ENCODE data around the gene BCR.
A peak's percentile ranks its signal among the peaks of the same experiment; 100 is the strongest.

The BCR gene

GRCh38 chr22:23245045-23245798, 64.9 kb downstream of the BCR start:
- DNase-seq (ENCODE audit: low read depth), result no peak

GRCh38 chr22:23245799-23246136, 65.5 kb downstream of the BCR start:
- DNase-seq (ENCODE audit: low read depth), result no peak

- no peak for DNase-seq (ENCODE audit: low read depth)
These were observed 66.9 kb downstream of the BCR start for GRCh38 chr22:23246982-23247766.

DNA sequence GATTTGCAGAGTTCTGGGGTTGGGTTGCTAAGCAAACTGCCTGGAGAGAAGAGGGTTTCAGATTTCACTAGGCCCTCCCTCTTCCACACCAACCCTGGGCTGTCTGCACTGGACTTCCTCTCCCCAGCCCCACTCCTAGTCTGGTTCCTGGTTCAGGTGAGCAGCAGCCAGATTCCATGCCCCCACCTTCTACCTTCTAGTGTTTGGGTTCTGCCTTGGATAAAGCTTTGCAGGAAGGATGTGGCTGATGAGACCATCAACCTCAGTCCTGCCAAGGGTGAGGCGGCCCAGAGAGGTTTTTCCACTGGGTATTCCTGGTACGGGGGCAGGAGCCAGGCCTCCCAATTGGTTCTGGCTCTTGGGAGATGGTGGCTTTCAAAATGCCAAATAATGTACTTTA, 68.3 kb downstream of the BCR start:
- DNase-seq (ENCODE audit: low read depth), result no peak

GRCh38 chr22:23250056-23250784, 69.9 kb downstream of the BCR start:
- DNase-seq (ENCODE audit: low read depth), result no peak

GRCh38 chr22:23250785-23251363, 70.6 kb downstream of the BCR start:
- no peak for DNase-seq (ENCODE audit: low read depth)

- DNase-seq (ENCODE audit: low read depth), result peak; percentile 14
These were observed 71.3 kb downstream of the BCR start for GRCh38 chr22:23251445-23252093.

DNA sequence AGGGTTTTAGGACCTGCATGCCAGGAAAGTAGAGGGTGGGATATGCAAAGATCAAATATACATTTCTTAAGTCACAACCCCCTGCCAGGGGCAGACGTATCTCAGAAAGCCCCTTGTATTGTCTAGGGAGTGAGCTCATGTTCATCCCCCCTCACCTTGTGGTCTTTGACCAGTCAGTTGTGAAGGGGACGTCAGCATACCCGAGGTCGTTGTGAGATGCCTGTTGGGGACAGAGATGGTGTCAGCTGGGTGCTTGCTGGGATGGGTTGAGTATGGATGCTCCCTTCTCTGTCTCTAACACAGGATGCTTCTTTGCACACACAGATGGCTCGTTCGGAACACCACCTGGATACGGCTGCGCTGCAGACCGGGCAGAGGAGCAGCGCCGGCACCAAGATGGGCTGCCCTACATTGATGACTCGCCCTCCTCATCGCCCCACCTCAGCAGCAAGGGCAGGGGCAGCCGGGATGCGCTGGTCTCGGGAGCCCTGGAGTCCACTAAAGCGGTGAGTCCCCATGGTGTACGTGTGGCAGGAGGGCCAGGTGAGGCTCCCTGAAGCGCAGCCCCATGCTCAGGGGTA, 73.3 kb downstream of the BCR start:
- no peak for DNase-seq (ENCODE audit: low read depth)

GRCh38 chr22:23255506-23256170, 75.3 kb downstream of the BCR start:
- DNase-seq (ENCODE audit: low read depth), result no peak

DNA sequence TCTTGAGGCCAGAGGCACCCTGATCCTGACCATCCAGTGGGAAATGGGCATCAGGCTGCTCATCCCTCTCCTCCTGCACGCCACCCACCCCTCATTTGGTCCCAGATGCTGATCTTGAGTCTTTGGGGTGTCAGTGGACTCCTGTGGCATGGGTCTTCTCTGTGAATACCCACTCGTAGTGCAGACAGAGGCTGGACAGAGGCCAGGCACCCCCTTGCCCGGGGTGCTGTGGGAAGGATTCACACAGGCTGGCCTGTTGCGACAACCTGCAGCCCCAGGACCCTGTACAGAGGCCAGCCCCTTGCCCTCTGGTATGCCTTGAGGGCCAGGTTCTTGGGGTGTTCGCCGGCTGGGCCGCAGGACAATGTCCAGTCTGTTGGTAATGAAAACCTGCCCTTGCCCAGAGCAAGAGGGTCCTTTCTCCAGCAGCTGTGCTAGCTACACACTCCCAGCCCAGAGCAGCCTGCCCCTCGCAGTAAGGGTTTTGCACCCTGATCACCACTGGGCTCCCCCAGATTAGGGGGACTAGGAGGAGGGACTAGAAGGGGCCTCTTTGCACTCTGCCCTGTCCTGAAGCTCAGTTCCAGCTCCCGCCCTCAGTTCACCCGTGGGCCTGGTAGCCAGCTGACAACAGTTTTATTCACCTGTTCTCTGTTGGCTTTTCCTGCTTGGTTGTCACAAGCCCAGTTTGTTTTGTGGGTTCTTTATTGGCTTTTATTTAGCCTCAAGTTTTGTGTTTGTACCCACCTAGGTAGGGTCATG, 76.0 kb downstream of the BCR start:
- no peak for DNase-seq (ENCODE audit: low read depth)

GRCh38 chr22:23256986-23257888, 76.9 kb downstream of the BCR start:
- DNase-seq (ENCODE audit: low read depth), result no peak

- DNase-seq (ENCODE audit: low read depth), result no peak
These were observed 77.8 kb downstream of the BCR start for GRCh38 chr22:23257889-23258825.

DNA sequence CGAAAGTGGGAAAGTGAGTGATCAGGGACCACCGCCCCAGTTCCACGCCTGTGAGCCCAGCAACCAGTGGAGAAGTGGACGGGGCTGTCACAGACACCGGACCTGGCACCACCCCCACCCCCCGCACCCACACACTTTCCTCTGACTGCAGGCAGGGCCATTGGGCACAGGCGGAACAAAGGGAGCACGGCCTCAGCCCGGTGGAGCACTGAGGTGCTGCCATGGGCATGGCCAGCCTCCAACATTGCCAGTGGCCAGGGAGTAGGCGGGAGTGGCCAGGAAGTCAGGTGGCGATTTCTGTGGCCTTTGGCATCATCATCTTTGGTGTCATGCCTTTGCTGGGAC, 78.5 kb downstream of the BCR start:
- no peak for DNase-seq (ENCODE audit: low read depth)

GRCh38 chr22:23259916-23260644, 79.8 kb downstream of the BCR start:
- DNase-seq (ENCODE audit: low read depth), result no peak

DNA sequence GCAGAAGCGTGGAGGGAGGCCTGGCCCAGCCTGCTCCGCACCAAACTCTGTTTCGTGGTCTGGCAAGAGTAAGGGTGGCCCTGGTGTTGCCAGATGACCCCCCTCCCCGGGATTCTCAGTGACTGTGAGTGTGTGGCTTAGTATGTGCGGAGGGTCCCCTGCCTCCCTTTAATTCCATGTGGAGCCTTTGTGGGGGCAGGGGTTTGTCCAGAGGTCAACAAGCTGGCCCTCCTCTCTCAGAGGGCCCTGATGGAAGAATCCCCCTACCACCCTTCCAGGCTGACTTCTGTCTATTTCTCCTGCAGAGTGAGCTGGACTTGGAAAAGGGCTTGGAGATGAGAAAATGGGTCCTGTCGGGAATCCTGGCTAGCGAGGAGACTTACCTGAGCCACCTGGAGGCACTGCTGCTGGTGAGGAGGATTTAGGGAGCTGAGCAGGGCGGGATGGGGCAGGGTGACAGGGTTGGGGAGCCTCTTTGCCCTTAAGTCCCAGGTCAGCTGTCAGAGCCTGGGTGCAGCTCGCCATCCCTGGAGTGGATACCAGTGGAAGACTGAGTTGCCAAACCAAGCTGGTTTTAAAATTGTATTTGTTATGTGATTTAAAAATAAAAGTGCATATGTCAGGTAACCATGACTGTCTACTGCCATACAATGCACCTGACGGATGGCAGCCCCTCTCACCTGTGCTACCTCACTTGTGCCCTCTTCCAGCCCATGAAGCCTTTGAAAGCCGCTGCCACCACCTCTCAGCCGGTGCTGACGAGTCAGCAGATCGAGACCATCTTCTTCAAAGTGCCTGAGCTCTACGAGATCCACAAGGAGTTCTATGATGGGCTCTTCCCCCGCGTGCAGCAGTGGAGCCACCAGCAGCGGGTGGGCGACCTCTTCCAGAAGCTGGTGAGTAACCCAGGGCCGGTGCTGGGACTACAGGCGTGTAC, 80.6 kb downstream of the BCR start:
- DNase-seq (ENCODE audit: low read depth), result no peak

- no peak for DNase-seq (ENCODE audit: low read depth)
These were observed 81.7 kb downstream of the BCR start for GRCh38 chr22:23261900-23262450.
